PC-9 (cell line): ENCODE data around the gene SCLY. TPM values are rescaled to one million over a fixed set of nuclear protein-coding genes. Genes with fewer than 3 reads are reported as not detected.

Experiments
- BruUV-seq: library from RNA; stranded (reverse); fragments of 400-500 nt; replicated peaks from 2 replicates; lab custom pipeline; 2021; lab: Mats Ljungman, UMichigan
- CTCF ChIA-PET: fragments of 300-600 bp; sonication (Branson Sonifier 250); formaldehyde crosslinking; loops from one replicate; lab custom pipeline; 2022; ENCODE audit warnings: antibody characterized with exemption; lab: Charles Lee
- POLR2A ChIA-PET: fragments of 300-600 bp; sonication (Branson Sonifier 250); formaldehyde crosslinking; loops from one replicate; lab custom pipeline; 2022; ENCODE audit warnings: antibody characterized with exemption; ENCODE audit not compliant: unreplicated experiment; lab: Charles Lee
- DNase-seq, 2 experiments: peaks; one replicate each; pipeline versions ENCODE4 v3.0.0 to v3.0.0-alpha.2; 2015 to 2022; ENCODE audit warnings: mixed read lengths in 1 of 2
- H2AFZ ChIP-seq: fragments of 200-600 bp; sonication (generic); 2 replicates; pipeline ENCODE4 v1.8.1; 2017; ENCODE audit warnings: antibody characterized with exemption
- H3F3A ChIP-seq: fragments of 200-600 bp; sonication (generic); 2 replicates; pipeline ENCODE4 v1.8.1; 2017; ENCODE audit warnings: antibody characterized with exemption, mild to moderate bottlenecking, low read depth; ENCODE audit not compliant: insufficient read depth
- H3K27ac ChIP-seq: fragments of 200-600 bp; sonication (generic); 2 replicates; pipeline ENCODE4 v1.6.1; 2016; ENCODE audit warnings: mixed run types
- H3K27me3 ChIP-seq: fragments of 200-600 bp; sonication (generic); 2 replicates; pipeline ENCODE4 v1.6.1; 2016; ENCODE audit warnings: low read depth, mixed run types; ENCODE audit not compliant: insufficient read depth
- H3K36me3 ChIP-seq: fragments of 200-600 bp; sonication (generic); 2 replicates; pipeline ENCODE4 v1.6.1; 2016; ENCODE audit warnings: low read depth, mixed run types
- H3K4me1 ChIP-seq: fragments of 200-600 bp; sonication (generic); replicated peaks from 2 replicates; pipeline ENCODE4 v1.6.1; 2016; ENCODE audit warnings: mixed run types; ENCODE audit not compliant: insufficient read depth
- H3K4me2 ChIP-seq: fragments of 200-600 bp; sonication (generic); 2 replicates; pipeline ENCODE4 v1.6.1; 2017; ENCODE audit warnings: mixed run types
- H3K4me3 ChIP-seq: fragments of 200-600 bp; sonication (generic); 2 replicates; pipeline ENCODE4 v1.6.1; 2016; ENCODE audit warnings: mixed run types
- H3K79me2 ChIP-seq: fragments of 200-600 bp; sonication (generic); 2 replicates; pipeline ENCODE4 v1.6.1; 2017; ENCODE audit warnings: low read depth, mixed run types
- H3K9me2 ChIP-seq: fragments of 200-600 bp; sonication (generic); 2 replicates; pipeline ENCODE4 v1.8.1; 2017; ENCODE audit warnings: mild to moderate bottlenecking; ENCODE audit not compliant: insufficient read depth
- H3K9me3 ChIP-seq: fragments of 200-600 bp; sonication (generic); 2 replicates; pipeline ENCODE4 v1.8.1; 2016; ENCODE audit warnings: low read depth; ENCODE audit not compliant: insufficient read depth
- H4K20me1 ChIP-seq: fragments of 200-600 bp; sonication (generic); 2 replicates; pipeline ENCODE4 v1.8.1; 2017; ENCODE audit not compliant: insufficient read depth
- EZH2 ChIP-seq: fragments of 200-600 bp; sonication (generic); IDR thresholded peaks from 2 replicates; pipeline ENCODE4 v1.8.0; 2017; ENCODE audit warnings: antibody characterized with exemption, low read depth
- intact Hi-C: fragments of 100-400 bp; cut with micrococcal nuclease; formaldehyde crosslinking; loops from one replicate; pipeline ENCODE4 v1.10.0; 2022; ENCODE audit not compliant: unreplicated experiment
- total RNA-seq: library from RNA; stranded (reverse); gene quantifications from 2 replicates; pipeline ENCODE4 v1.2.3, GENCODE V29; 2021
- TF ChIP-seq, protein P1 (sequence below): fragments of 200-600 bp; sonication (generic); conservative IDR thresholded peaks from 2 replicates; pipeline ENCODE4 v1.6.1; 2017; ENCODE audit warnings: mixed run types, antibody characterized with exemption, mild to moderate bottlenecking, moderate library complexity

The SCLY gene
- total RNA-seq, 1 experiment from 2014 or later = 40.0 TPM

- Histone ChIP-seq H2AFZ (no peak overlapping the region), H3K4me1 (no peaks in the 10 kb centered on the region), H3K4me3 (no peak overlapping the region), H3K4me2 (no peak overlapping the region), H3F3A (peaks cover 19% of the 10 kb centered on the region), H3K27ac (no peak overlapping the region), H3K9me2 (no peaks in the 10 kb centered on the region), H4K20me1 (no peaks in the 10 kb centered on the region), H3K36me3 (no peaks in the 10 kb centered on the region), H3K27me3 (peaks cover 45% of the 10 kb centered on the region), H3K9me3 (peaks cover 8% of the 10 kb centered on the region; the same call in 1 of the 2 replicates), H3K79me2 (no peaks in the 10 kb centered on the region)
- no peak for TF ChIP-seq EZH2
- TF ChIP-seq, protein P1, sequence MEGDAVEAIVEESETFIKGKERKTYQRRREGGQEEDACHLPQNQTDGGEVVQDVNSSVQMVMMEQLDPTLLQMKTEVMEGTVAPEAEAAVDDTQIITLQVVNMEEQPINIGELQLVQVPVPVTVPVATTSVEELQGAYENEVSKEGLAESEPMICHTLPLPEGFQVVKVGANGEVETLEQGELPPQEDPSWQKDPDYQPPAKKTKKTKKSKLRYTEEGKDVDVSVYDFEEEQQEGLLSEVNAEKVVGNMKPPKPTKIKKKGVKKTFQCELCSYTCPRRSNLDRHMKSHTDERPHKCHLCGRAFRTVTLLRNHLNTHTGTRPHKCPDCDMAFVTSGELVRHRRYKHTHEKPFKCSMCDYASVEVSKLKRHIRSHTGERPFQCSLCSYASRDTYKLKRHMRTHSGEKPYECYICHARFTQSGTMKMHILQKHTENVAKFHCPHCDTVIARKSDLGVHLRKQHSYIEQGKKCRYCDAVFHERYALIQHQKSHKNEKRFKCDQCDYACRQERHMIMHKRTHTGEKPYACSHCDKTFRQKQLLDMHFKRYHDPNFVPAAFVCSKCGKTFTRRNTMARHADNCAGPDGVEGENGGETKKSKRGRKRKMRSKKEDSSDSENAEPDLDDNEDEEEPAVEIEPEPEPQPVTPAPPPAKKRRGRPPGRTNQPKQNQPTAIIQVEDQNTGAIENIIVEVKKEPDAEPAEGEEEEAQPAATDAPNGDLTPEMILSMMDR = no peak
- POLR2A ChIA-PET = no interaction called here
- no peak for DNase-seq
- BruUV-seq = no TSS peak
- CTCF ChIA-PET = no interaction called here
- intact Hi-C loops = no loop called here
These were observed 63.8 kb downstream of the SCLY start for GRCh38 chr2:238124488-238125126.

- Histone ChIP-seq H3K4me1 (no peaks in the 10 kb centered on the region), H3K27ac (no peak overlapping the region), H3K4me2 (no peak overlapping the region), H3K36me3 (no peaks in the 10 kb centered on the region), H2AFZ (no peak overlapping the region), H3K27me3 (peaks cover 38% of the 10 kb centered on the region), H3K79me2 (no peaks in the 10 kb centered on the region), H3K4me3 (no peak overlapping the region), H3K9me3 (peaks cover 8% of the 10 kb centered on the region; the same call in 1 of the 2 replicates), H4K20me1 (no peaks in the 10 kb centered on the region), H3K9me2 (no peaks in the 10 kb centered on the region), H3F3A (peaks cover 14% of the 10 kb centered on the region)
- intact Hi-C loops = no loop called here
- no peak for DNase-seq
- ChIA-PET POLR2A (no interaction called here), CTCF (no interaction called here)
- no peak for TF ChIP-seq EZH2
- TF ChIP-seq, protein P1 = no peak
- BruUV-seq = no TSS peak
These were observed 64.5 kb downstream of the SCLY start for GRCh38 chr2:238125127-238125885.

GRCh38 chr2:238126338-238126737 lies 65.5 kb downstream of the SCLY start:
- Histone ChIP-seq H3K27ac (no peak overlapping the region), H3K4me2 (no peak overlapping the region), H2AFZ (no peak overlapping the region), H3K36me3 (no peaks in the 10 kb centered on the region), H3K9me2 (no peaks in the 10 kb centered on the region), H3K4me3 (no peak overlapping the region), H4K20me1 (no peaks in the 10 kb centered on the region), H3K27me3 (peaks cover 27% of the 10 kb centered on the region), H3K4me1 (no peaks in the 10 kb centered on the region), H3F3A (peaks cover 14% of the 10 kb centered on the region), H3K9me3 (peaks cover 8% of the 10 kb centered on the region; the same call in 1 of the 2 replicates), H3K79me2 (no peaks in the 10 kb centered on the region)
- TF ChIP-seq, protein P1 = no peak
- TF ChIP-seq EZH2 = no peak
- BruUV-seq = no TSS peak
- DNase-seq = no peak
- CTCF ChIA-PET = no interaction called here
- POLR2A ChIA-PET = no interaction called here
- intact Hi-C loops = no loop called here
